Stimulated activated CD4-positive, alpha-beta T cell treated with anti-CD3 and anti-CD28 coated beads, Interleukin-2, amount 100 ng/mL, for 48 hours (primary cell): ENCODE data around the gene TRAPPC13.

Source experiments
- DNase-seq, 2 donors: peaks; one replicate each; pipeline ENCODE4 v3.0.0-alpha.2; 2020

Gene TRAPPC13

GRCh38 chr5:65693121-65693520 lies 68.3 kb downstream of the TRAPPC13 start:
- no peak for DNase-seq

DNA sequence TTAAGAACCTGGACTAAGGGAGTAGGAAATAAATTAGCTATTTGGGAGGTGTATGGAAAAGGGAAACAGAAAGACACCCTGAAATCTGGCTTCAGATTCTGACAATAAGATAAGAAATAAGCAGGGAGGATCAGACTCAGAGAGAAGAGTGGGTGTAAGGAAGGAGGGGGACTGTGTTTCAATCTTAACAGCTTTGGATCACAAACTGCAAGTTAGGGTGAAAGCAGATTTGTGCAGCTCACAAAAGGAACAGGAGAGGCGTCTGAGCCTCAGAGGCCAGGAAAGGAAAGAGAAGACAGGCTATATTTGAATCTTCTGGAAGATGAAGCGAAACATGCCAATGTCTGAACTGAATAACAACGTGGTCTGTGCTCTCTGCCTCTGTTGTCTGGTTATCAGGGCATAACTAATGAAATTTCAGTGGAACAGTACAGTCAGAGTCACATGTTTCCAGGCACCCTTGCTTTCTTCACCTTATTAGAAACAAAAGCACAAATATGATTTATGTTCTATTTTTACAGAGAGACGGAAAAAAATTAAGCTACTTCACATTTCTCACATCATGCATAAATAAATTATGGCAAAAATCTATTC lies 70.4 kb downstream of the TRAPPC13 start:
- no peak for DNase-seq

- no peak for DNase-seq
These were observed 71.1 kb downstream of the TRAPPC13 start for GRCh38 chr5:65695896-65696295.

- no peak for DNase-seq
These were observed 72.1 kb downstream of the TRAPPC13 start for GRCh38 chr5:65696892-65697291.

DNA sequence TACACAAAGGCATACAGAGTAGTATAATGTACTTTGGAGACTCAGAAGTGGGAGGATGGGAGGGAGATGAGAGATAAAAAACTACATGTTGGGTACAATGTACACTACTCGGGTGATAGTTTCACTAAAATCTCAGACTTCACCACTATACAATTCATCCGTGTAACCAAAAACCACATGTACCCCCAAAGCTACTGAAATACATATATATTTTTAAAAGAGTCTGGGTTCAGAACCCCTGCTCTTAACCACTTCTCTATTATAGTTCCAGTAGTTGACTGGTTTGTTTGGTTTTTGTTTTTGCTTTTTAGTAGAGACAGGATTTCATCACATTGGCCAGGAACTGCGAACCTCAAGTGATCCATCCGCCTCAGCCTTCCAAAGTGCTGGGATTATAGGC lies 74.5 kb downstream of the TRAPPC13 start:
- DNase-seq = no peak

DNA sequence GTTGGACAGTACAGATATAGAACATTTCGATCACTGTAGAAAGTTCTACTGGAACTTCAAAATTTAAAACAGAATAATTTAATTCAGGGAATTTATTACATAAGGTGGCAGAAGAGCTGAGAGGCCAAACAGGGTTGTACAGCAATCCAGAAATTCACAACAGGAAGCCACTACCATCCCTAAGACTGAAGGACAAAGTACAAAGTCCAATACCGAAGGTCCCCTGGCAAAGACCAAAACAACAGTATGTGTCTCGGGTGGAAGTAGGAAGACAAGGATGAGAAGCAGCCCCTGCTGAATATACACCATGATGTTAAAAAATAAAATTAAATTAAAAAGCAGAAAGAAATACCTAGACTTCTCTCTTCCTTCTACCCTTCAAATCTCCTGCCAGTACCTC lies 77.2 kb downstream of the TRAPPC13 start:
- no peak for DNase-seq

DNA sequence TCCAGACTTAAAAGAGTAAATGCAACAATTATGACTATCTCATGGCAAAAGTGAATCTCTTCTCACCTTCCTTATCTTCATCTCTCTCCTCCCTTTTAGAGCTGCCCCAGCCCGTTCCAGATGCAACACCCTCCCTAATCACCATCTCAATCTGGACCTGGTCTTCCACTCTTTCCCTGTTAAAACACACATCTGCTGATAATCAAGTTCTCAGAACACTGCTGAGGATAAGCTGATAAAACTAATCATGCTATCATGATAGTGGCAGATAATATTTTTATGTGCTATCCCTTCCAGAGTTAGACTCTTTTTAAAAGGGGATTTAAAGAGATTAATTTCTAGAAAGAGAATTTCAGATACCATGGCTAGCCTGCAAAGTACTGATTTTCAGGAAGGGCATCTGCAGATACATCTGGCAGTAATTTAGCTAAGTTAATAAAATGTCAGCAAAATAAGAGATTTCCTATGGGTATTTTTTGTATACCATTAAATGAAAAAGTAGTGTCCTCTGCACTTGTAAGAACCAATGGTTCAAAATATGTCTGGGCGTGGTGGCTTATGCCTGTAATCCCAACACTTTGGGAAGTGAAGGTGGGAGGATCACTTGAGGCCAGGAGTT lies 79.9 kb downstream of the TRAPPC13 start:
- no peak for DNase-seq

DNA sequence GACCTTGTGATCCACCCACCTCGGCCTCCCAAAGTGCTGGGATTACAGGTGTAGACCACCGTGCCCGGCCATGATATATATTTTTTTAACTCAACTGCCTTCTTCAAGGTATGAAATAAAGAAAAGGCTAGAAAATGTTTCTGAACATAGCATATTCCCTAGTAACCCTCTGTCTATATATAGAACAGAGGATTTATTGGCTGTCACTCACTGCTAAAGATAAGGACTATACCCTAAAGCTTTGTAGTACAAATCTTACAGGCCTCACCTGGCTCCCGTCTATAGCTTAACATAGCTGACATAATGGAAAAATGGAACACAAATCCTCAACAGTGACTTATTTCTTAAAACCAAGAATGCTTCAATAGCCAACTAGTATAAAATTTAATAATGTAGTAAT lies 82.8 kb downstream of the TRAPPC13 start:
- DNase-seq = no peak

DNA sequence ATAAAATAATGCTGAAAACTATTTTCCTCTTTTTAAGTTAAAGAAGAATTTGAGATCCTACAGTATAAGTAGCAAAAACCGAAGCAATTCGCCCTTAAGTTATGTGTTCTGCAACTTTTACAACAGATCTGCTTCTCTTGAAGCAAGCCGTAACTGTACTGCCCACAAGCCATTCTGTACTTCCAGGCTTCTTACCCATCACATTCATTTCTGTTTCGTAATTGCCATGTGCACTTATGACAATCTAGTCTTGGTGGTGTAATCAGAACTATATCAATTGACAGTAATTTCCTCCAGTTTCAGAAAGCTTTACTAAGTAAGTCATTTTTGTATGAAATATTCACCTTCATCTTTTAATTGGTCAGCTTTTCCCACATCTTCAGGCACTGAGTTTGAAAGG lies 83.3 kb downstream of the TRAPPC13 start:
- no peak for DNase-seq
